Measurements from ENCODE around the gene POU2AF1. TPM values are rescaled to one million over a fixed set of nuclear protein-coding genes. Genes with fewer than 3 reads are reported as not detected.

Gene POU2AF1
- polyA plus RNA-seq, 1 donor from 2014 or later: not detected

DNA sequence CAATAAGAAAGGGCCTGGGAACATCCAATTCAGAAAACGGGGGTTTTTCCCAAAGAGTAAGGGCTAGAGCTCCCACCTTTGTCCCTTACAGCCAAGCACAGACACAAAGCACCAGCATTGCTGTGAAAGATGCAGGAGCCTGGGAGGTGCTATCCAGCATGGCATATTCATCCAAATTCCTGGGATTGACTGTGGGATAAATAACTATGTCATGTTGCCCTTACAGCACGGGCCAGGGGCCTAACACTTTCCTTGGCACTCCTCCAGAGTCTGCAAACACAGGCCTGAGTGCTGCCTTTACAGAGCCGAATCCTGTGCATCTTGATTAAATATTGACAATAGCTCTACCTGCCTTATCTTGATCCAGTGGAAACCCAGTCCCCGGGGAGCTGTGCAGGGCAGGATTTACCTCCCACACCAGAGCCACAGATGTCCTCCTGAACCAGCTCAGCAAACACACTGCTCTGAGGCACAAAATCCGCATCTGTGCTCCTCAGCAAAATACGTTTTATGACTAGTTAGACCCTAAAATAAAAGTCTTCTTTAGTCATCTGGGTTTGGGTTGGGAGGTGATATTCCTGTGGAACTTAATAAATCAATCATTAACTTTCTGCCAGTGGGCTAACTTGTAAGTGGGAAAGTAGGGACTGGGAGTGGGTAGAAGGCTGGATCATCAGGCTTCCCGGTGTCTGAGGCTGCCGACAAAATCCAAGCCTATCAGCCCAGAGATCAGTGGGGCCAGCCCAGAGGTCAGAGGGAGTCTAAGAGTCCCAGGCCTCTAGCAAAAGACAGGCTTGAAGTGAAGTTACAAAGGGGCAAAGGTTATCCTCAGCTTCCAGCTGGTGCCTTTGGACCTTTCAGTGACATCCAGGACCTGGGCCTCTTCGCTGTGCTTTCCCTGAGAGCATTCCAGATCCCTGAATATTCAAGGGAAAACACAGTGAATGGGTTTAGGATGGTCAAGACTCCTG is 44.3 kb downstream of the POU2AF1 start:
- Histone ChIP-seq H3K9me2 (ENCODE audit: insufficient read depth, low read length) (no peaks in the 10 kb centered on the region), H4K20me1 (ENCODE audit: insufficient read depth) (no peaks in the 10 kb centered on the region), H3K27ac (ENCODE audit: low read length) (no peak overlapping the region), H3K27me3 (ENCODE audit: insufficient read depth, low read depth, low read length) (no peaks in the 10 kb centered on the region), H3K9me3 (ENCODE audit: low read length) (no peaks in the 10 kb centered on the region), H3K9ac (ENCODE audit: low read length) (no peak overlapping the region), H3K36me3 (ENCODE audit: insufficient read depth, low read length) (no peaks in the 10 kb centered on the region), H3F3A (ENCODE audit: insufficient read depth, low read length, poor library complexity, severe bottlenecking) (no peaks in the 10 kb centered on the region), H2AFZ (ENCODE audit: low read depth, low read length) (no peak overlapping the region), H3K79me2 (replicated peaks; ENCODE audit: insufficient read depth, low read length) (no peaks in the 10 kb centered on the region), H3K4me2 (ENCODE audit: low read length) (no peak overlapping the region), H3K4me3 (ENCODE audit: low read length) (no peak overlapping the region)
- no peak for TF ChIP-seq REST (IDR thresholded peaks at IDR 0.05; ENCODE audit: borderline replicate concordance)
- no peak for TF ChIP-seq CTCF (IDR thresholded peaks at IDR 0.05; ENCODE audit: poor library complexity, severe bottlenecking)
- TF ChIP-seq EP300 (conservative IDR thresholded peaks at IDR 0.05; ENCODE audit: poor library complexity, severe bottlenecking): no peak
- no peak for TF ChIP-seq EZH2 (IDR thresholded peaks at IDR 0.05; ENCODE audit: borderline replicate concordance, insufficient read depth, low read length, poor library complexity, severe bottlenecking)
- no peak for TF ChIP-seq MXI1 (conservative IDR thresholded peaks at IDR 0.05; ENCODE audit: poor library complexity, severe bottlenecking)
- no peak for TF ChIP-seq RAD21 (conservative IDR thresholded peaks at IDR 0.05)
- no peak for TF ChIP-seq SMC3 (conservative IDR thresholded peaks at IDR 0.05; ENCODE audit: poor library complexity)
- TF ChIP-seq TAF1 (IDR thresholded peaks at IDR 0.05; ENCODE audit: low read depth): no peak
- TF ChIP-seq POLR2AphosphoS5 (IDR thresholded peaks at IDR 0.05): no peak

DNA sequence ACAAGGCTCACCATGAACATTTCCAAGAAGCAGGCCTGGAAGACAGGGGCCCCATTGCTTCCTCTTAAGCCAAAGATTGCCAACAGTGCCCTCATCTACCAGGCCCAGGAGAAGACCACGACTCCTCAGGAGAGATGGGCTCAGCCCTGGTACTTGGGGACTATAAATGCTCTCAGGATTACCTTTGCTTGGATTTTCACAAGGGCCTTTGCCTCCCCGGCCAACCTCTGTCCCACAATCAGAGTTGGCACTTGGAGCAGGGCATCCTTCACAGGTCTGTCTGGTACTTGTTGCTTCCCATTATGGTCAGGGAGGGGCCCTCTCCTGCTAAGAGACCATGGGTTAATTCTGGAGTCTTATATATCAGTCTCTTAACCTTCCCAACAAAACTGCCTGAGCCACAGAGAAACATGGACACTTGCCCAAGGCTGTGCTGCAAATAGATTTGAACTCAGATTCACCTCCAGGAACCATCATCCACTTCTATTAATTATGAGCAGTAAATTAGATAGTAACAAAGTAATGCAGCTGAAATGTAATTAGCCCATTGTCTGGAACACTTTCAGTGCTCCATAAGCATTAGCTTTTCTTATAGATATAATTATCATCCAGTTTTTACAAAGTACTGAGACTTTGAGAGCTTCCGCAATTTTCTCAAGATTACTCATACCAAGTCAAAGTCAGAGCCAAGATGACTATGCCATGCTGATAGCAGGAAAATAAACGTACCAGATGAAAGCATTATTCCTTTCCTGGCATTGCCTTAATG is 47.2 kb downstream of the POU2AF1 start:
- no peaks in the 10 kb centered on the region for H3K9me3 ChIP-seq (ENCODE audit: low read length)
- H3K36me3 ChIP-seq (ENCODE audit: insufficient read depth, low read length): no peaks in the 10 kb centered on the region
- no peak overlapping the region for H3K4me3 ChIP-seq (ENCODE audit: low read length)
- TF ChIP-seq MXI1 (conservative IDR thresholded peaks at IDR 0.05; ENCODE audit: poor library complexity, severe bottlenecking) (no peak), REST (IDR thresholded peaks at IDR 0.05; ENCODE audit: borderline replicate concordance) (no peak), SMC3 (conservative IDR thresholded peaks at IDR 0.05; ENCODE audit: poor library complexity) (no peak), TAF1 (IDR thresholded peaks at IDR 0.05; ENCODE audit: low read depth) (no peak), POLR2AphosphoS5 (IDR thresholded peaks at IDR 0.05) (no peak), EP300 (conservative IDR thresholded peaks at IDR 0.05; ENCODE audit: poor library complexity, severe bottlenecking) (no peak), CTCF (IDR thresholded peaks at IDR 0.05; ENCODE audit: poor library complexity, severe bottlenecking) (no peak), EZH2 (IDR thresholded peaks at IDR 0.05; ENCODE audit: borderline replicate concordance, insufficient read depth, low read length, poor library complexity, severe bottlenecking) (no peak), RAD21 (conservative IDR thresholded peaks at IDR 0.05) (no peak)
- no peaks in the 10 kb centered on the region for H3K79me2 ChIP-seq (replicated peaks; ENCODE audit: insufficient read depth, low read length)
- no peak overlapping the region for H2AFZ ChIP-seq (ENCODE audit: low read depth, low read length)
- H3K27me3 ChIP-seq (ENCODE audit: insufficient read depth, low read depth, low read length): no peaks in the 10 kb centered on the region
- H3F3A ChIP-seq (ENCODE audit: insufficient read depth, low read length, poor library complexity, severe bottlenecking): no peaks in the 10 kb centered on the region
- no peaks in the 10 kb centered on the region for H4K20me1 ChIP-seq (ENCODE audit: insufficient read depth)
- H3K4me2 ChIP-seq (ENCODE audit: low read length): no peak overlapping the region
- no peak overlapping the region for H3K27ac ChIP-seq (ENCODE audit: low read length)
- H3K9ac ChIP-seq (ENCODE audit: low read length): no peak overlapping the region
- no peaks in the 10 kb centered on the region for H3K9me2 ChIP-seq (ENCODE audit: insufficient read depth, low read length)
